ENCODE data around the gene PRXL2B.
"Not testable (repeated sequence)": the region's sequence is repeated elsewhere in the genome, so short reads cannot be mapped to it uniquely, and the experiment has no call there.

The PRXL2B gene, protein sequence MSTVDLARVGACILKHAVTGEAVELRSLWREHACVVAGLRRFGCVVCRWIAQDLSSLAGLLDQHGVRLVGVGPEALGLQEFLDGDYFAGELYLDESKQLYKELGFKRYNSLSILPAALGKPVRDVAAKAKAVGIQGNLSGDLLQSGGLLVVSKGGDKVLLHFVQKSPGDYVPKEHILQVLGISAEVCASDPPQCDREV

DNA sequence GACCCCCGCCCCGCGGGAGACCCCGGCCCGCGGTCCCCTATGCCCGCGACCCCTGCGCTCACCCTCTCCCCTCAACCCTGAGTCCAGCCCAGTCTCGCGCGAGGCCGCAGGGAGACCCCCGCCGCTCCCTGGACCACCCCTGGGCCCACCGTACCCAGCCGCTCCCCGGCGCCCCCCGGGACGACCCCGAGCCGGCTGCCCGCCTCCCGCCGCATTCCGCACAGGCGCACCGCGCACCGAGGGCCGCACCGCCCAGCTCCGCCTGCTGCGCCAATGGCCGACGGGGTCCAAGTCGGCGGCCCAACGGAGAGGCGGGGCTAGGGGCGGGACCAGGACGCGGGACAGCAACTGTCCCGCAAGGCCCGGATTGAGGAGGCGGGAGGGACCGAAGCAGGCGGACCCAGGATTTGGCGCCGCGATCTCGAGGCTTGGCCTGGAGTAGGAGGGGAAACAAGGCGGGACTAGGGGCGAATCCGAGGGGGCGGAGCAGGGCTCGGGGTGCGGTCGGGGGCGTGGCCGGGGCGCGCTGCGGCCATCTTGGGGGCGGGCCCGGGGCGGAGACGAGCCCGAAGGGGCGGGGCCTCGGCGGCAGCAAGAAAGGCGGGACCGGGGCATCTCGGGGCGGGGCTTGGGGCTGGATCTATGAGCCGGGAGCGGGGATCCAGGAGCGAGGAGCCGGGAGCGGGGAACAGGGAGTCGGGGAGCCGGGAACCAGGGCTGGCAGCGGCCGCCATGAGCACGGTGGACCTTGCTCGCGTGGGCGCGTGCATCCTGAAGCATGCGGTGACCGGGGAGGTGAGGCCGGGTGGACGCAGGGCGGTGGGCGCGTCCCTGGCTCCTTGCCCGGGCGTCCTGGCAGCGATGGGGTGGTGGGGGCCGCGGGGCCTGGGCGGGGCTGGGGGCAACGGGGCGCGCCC lies at the start of gene PRXL2B:
PRXL2B (plus strand) TSS at position 624 of the 917 bp plus-strand sequence; CDS start at position 733, 109 bp downstream.
- peak; percentile 97 to 99 for DNase-seq (ENCODE audit: low read depth in 2 of 2)

DNA sequence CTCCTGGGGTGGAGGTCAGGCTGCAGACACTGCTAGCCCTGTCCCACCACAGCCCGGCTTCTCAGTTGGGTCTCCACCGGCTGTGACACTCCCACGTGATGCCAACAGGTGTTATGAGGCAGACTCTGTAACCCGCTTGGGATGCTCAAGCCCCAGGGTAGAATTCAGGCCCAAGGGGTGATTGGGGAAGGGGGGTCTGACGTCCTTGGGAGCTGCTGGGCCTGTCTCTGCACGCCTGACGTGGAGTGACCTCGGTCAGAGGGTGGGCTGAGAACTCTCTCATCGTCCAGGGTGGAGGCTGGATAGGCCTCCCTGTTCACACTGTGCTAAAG lies 48.8 kb upstream of the PRXL2B start:
- DNase-seq (ENCODE audit: low read depth in 2 of 2) = no peak

DNA sequence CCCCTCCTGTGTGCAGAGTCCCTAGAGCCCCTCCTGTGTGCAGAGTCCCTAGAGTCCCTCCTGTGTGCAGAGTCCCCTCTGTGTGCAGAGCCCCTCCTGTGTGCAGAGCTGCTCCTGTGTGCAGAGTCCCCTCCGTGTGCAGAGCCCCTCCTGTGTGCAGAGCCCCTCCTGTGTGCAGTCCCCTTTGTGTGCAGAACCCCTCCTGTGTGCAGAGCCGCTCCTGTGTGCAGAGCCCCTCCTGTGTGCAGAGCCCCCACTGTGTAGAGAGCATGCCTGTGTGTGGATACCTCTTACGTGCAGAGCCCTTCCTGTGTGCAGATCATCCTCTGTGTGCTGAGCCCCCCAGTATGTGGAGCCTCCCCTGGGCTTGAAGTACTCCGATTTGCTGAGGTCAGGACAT lies 48.2 kb upstream of the PRXL2B start:
- DNase-seq (ENCODE audit: low read depth in 2 of 2) = no peak

DNA sequence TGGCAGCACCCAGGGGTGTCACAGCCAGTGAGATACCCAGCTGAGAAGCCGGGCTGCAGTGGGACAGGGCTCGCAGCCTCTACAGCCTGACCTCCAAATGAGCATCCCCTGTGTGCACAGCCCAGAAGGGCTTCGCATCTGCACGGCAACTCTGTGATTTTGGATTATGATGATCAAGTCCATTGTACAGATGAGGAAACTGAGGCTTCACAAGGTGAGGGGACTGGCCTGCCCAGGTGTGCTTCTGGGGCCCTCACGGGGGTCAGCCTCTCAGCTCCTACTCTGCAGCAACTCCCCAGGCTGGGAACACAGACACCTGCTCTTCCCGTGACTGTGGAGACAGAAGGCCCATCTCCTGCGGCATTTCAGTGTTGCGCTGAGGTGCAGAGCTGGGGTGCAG lies 47.7 kb upstream of the PRXL2B start:
- no peak for DNase-seq (ENCODE audit: low read depth in 2 of 2)

DNA sequence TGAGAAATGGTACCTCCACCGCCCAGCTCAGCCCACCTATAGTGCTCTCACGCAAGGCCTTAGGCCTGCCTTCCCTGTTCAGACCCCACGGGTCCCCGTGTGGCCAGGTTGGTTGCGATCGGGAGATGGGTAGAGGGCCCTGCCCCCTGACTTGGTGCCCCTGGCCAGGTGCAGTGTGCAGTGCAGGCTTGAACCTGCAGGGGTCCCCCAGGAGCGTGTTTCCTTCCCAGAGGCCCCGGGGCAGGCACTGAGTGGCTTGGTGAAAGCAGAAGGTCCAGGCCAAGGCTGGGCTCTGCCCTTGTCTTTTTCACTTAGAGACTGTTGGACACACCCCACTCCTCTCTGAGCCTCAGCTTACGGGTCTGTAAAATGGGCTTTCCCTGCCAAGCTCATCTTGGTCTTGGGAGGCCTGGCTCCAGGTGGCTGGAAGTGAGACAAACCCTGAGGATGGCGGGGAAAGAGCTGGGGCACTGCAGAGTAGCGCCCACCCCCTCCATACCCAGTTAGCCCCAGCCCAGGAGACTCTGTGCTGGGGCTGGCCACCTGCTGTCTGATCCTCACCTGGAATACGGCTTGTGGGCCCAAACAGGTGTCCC lies 47.2 kb upstream of the PRXL2B start:
- no peak for DNase-seq (ENCODE audit: low read depth in 2 of 2)

DNA sequence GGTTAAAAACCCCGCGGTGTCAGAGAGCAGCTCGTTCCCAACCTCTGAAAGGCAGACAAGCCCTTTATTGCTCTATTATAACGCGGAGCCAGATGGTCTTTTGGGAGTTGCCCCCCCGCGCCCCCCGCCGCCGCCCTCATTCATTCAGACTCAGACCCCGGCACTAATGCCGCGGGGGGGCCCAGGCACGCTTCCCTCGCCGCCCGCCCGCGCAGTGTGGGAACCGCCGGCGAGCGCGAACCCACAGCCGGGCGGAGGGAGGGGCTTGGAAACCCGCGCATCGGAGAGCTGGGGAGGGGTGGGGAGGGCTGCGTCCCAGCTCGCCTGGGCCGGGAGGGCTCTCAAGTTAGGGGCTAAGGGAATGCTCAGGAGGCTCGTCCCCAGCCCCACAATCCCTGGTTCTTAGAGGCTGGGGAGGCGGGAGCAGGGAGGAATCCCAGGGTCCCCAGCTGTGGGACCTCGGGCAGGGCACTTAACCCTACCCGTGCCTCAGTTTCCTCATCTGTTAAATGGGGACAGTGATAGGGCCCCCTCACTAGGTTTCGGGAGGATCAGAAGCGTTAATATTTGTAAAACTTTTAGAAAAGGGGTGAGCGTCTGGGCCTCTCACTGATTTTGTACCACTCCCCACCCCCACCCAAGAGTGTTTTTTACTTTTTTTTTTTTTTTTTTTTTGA lies 45.6 kb upstream of the PRXL2B start:
- no peak for DNase-seq (ENCODE audit: low read depth in 2 of 2)

DNA sequence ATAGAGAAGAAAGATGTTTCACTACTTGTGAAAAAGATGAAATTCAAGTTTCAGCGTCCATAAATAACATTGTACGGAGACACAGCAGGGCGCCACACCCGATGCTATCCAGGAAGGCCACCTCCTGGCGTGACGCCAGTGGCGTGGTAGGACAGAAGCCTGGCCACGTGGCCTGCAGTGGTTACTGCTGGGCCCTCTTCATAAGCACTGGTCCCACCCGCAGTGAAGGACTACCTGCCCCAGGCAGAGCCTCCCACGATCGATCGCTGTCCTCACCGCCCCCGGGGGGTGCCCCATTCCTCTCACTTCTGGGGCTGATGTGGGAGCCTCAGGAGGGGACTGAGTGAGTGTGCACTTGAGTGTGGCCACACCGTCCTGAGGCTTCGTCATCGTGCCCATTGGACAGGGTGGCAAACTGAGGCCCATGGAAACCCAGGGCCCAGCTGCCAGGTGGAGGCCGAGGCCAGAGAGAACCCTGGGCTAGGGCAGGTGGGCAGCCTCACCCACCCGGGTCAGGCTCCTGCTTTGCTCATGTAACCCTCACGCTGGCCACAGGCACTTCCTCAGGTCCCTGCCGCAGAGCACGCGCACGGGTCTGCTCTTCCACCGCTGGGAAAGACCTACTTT lies 44.8 kb upstream of the PRXL2B start:
- DNase-seq (ENCODE audit: low read depth in 2 of 2) = no peak

DNA sequence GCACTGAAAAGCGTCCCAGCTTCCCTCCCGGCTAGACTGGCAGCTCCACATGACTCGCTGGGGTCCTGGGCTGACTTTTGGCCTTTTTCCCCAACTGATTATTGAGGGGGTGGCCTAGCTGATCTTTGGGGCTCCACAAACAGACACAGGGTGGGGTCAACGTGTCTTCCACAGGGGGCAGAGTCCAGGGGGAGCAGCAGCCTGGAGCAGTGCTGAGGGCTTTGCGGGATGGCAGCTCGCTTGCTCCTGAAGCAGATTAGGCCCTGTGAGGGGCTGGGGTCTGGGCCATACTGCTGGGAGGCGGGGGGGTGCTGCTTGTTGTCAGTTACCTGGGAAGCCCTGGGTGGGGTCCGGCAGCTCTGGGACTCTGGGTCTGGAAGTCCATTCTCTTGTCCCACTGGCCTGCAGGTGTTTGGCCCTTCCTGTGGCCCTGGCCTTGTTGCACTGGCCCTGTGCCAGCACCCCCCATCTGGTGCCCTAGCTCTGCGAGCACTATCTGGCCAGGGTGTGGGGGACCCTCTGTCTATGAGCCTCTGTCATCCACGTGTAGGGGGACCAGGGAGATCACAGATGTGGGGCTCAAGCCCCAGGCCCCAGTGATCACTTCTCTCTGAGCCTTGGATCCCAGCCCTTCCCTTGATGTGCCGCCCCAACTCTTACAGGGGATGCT lies 44.2 kb upstream of the PRXL2B start:
- DNase-seq (ENCODE audit: low read depth in 2 of 2) = no peak

DNA sequence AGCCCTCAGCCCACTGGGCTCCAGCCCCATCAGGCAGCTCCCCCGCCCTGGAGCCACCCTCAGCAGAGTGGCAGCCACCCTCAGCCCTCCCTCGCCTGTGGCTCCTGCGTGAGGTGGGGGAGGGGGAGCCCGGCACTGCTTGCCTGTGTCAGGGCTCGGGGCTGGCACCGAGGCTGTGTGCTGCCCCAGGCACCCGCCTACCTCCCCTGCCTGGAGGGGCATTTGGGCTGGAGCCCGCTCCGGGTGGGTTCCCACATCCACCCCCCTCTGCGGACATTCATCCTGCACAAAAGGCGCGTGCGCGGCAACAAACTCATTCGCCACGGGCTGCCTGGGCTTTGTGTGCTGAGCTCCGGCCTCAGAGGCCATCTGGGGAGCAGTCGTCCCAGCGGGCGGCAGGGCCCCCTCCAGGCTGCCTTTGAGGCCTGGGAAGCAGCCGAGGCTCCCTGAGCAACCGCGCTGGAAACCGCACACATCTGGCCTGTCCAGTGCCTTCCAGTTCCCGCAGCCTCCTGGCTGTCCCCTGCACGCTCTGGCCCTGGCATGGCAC lies 43.0 kb upstream of the PRXL2B start:
- no peak for DNase-seq (ENCODE audit: low read depth in 2 of 2)

DNA sequence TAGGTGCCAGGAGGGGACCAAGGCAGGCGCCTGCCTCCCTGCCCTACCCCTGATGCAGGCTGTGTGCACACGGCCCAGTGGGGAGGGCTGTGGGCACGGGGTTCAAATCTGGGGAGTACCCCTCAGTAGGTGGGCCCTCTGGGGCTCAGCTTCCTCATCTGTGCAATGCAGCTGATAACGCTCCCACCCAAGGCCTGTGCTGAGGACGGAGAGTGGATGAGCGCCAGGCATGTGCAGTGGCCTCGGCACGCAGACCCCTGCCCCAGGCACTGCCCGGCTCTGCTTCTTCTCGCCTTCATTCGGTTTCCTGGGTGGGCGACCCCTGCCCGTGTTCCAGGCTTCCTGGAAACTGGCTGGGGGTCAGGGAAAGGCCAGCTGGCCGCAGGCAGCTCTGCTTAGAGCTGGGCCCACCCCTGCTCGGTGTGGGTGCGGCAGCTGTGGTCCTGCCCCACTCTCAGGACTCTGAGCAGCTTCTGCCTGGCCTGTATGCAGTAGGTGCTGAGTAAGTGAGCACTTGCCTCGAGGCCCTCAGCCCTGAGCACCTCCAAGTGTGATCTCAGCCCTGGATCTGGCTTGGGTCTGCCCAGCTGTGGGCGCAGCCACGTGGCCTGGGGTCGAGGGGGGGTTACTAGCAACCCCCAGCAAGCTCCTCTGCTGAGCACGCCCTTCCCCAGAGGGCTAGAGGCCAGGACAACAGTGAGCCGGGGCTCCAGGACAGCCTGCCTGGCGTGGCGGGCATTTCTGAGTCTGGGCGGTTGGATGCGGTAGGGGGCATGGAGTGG lies 42.3 kb upstream of the PRXL2B start:
- DNase-seq (ENCODE audit: low read depth in 2 of 2) = no peak

DNA sequence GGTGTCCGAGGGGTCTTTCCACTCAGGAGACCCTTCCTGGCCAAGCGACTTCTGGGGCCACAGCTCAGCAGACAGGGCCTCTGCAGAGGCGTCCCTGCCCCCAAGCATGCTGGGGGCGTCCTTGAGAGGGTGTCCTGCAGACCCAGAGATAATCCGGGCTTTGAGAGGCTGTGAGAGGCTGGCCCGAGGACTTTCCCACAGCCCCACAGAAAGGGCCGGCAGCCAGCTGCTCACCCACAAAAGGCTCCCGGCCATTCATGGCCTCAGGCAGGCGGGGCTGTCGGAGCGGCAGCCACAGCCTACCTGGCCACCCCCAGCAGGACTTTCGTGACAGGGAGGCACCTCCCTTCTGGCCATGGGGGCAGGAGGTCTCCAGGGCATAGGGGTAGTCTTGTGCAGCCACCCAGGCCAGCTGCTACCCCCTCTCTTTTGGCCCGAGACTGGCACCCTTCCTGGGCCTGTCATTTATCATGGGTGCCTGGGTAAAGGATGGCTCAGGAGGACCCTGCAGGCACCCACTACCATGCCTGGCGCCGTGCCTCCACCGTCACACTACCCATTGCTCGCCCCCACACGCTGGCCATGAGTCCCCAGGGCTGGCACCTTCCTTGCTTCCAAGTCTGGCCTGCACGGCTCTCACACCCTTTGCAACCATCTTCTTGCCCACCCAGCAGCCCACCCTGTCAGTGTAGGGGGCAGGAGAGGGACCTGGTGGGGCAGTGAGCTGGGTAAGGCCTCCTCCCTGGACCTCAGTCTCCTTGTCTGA lies 41.5 kb upstream of the PRXL2B start:
- DNase-seq (ENCODE audit: low read depth in 2 of 2) = no peak

DNA sequence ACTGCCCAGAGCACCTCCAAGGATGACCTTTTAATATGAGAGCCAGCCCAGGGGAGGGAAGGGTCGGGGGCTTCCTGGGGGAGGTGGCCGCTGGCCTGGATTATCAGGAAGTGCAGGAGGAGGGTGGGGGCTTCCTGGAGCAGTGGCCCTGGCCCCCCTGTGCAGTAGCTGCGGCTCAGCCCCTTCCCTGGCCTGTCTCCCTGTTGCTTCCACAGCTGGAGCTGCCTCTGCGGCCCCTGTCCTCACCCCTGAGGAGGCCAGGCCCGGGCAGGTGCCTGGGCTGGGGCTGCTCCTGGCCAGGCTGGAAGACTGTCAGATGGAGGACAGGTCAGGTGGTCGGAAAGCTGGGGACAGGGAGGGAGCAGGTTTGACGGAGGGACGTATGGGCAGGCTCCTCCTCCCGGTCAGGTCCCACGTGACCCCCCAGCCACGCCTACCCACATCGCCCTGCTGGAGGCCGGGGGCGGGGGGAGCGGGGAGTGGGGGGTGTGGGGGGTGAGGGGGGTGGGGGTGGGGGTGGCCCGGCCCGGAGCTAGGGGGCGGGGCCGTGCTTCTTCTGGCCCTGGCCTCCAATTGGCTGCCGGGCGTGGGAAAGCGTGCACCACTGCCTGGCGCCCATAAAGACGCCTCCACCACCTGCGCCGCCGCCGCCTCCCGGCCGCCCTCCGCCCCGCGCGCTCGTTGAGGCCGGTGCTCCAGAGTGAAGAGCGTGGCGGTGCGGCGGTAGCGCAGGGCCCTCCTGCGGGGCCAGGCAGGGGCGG lies 40.6 kb upstream of the PRXL2B start:
- DNase-seq (ENCODE audit: low read depth in 2 of 2) = peak; percentile 69 to 73

DNA sequence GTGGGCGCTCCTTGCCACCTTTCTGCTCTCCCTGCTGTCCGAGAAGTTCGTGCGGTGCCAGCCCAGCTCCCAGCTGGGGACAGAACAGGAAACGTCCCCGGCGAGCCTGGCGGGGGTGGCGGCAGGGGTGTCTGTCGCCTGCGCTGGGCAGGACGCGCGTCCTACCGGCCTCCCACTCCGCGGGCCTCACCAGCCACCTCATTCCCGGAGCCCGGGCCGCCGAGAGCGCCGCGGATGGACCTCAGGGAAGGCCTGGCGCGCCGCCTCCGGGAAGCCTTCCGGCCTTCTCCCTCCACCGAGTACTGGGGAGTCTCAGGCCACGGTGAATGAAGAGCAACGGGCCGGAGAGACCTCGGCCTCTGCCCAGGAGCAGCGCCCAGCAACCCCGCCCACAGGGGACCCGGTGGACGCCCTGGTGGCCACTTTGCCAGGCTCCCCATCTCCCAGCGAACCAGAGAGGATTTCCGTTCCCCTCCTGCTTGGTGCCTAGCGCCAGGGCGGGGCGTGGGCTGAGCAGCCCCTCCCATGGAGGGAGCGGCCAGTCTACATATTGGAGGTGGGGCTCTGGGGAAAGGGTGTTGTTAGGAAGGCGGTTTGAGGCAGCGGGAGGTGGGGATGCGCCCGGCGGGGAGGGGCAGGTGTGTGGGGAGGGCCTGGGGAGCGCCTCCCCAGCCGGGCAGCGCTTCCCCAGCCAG lies 39.9 kb upstream of the PRXL2B start:
- DNase-seq (ENCODE audit: low read depth in 2 of 2) = peak in 1 of 2 donors; percentile 79

DNA sequence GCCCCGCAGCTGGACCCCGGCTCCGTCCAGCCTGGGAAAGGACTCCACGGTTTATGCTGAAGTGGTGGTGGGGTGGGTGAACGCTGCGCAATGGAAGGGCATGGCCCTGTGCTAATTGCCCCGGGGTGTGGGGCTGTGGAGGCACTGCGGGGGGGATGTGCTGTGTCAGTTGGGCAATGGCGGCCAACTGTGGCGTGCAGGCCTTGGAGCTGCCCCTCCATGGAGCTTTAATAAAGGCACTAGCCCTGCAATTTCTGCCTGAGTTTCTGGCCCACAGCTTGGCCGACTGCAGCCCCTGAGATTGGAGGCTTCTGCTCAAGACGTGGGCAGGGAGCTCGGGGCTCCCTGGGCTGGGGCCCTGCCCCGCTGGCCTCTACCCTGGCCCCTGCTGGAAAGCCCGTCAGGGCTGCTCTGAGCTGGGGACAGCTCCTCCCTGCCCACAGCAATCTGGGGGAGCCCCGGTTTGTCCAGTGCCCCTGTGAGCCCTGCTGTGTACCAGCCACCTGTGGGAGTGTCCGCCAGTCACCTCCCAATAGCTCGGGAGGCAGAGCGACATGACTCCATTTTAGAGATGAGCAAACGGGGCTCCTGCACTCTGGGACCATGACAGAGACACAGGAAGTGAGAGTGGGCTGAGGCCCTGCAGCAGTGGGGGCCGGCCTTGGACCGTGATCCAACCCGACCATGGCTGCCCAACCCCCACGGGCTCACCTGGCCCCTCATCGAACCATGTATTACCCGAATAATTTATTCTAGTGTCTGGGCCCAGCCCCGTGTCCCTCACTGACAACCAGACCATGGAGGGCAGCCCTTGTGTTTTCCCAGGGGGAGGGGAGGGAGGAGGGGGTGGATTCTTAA lies 39.1 kb upstream of the PRXL2B start:
- no peak for DNase-seq (ENCODE audit: low read depth in 2 of 2)

DNA sequence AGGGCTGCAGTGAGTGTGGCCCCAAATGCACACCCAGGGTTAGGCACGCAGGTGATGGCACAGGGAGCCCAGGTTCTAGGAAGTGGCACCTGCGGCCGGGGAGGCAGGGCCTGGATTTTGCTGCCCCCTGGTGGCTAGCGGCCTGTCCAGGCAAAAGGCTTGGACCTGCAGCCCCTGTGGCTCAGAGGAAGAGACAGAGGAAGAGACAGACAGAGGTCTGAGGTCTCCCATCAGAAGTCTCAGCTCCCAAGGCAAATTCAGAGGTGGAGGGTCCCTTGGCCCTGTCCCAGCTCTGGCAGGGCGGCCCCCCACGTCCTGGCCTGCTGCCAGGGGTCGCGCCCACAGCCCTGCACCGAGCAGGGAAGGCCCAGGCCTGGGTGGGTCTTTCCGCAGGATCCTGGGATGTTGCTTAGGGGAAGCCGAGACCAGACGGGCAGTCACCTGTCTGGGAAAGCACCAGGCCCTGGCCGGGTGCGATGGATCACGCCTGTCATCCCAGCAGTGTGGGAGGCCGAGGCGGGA lies 38.4 kb upstream of the PRXL2B start:
- DNase-seq (ENCODE audit: low read depth in 2 of 2) = peak; percentile 78 to 80

DNA sequence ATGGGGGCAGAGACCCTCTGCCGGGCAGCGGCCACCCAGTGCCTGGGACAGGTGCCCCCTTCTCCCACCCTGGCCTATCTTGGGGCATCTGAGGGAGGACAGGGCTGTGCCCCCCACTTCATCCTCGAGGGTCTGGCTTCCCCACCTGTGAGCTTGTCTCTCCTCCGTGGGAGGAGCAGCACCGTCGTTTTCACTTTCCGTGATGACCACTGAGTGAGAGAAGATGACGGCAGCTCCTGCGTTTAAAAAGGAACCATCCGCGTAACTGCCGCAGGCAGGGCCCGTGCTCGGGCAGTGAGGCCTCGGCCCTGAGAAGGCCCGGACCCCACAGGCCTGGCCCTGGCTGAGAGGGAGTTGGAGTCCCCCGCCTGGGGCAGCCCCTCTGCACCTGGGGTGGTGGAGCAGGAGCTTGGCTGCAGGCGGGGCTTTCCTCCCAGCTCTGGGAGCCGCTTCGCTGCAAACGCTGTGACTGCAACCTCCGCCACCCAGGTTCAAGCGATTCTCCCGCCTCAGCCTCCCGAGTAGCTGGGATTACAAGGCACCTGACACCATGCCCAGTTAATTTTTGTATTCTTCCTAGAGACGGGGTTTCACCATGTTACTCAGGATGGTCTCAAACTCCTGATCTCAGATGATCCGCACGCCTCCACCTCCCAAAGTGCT lies 37.1 kb upstream of the PRXL2B start:
- DNase-seq (ENCODE audit: low read depth in 2 of 2) = not testable (repeated sequence)

All from activated CD4-positive, alpha-beta T cell treated with anti-CD3 and anti-CD28 coated beads for 24 hours (primary cell).